GM19099 (cell line): ENCODE measurements around the gene METTL21C.

Experiments used
- POLR2A ChIP-seq: IDR thresholded peaks from 3 replicates; pipeline ENCODE4 v1.6.1; 2011; ENCODE audit warnings: low read depth; ENCODE audit not compliant: insufficient read length; ENCODE audit errors: extremely low read depth

Gene METTL21C

GRCh38 chr13:102651392-102651791, 43.5 kb downstream of the METTL21C start:
- no peak for TF ChIP-seq POLR2A

- no peak for TF ChIP-seq POLR2A
Observed at GRCh38 chr13:102650444-102650843, 44.4 kb downstream of the METTL21C start.

GRCh38 chr13:102648046-102648445, 46.8 kb downstream of the METTL21C start:
- TF ChIP-seq POLR2A, result no peak

- TF ChIP-seq POLR2A, result no peak
Observed at GRCh38 chr13:102645701-102646100, 49.1 kb downstream of the METTL21C start.

DNA sequence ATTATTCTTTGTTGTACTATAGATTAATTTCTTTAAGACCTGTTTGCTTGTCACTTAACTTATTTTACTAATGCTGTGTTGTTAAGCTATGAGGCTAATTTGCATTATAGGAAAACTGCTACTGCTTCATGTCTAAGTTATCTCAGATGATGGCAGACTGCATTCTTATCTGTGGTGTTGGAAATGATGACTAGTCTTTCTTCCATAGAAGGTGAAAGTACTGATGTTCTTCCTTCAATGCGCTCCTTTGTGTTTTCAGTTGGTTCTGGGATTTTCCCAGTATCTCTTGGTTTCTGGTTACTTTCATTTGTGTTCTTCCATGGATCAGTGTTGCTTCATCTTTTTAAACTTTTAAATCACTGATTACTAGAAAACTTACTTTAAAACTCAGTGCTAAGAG, 51.2 kb downstream of the METTL21C start:
- TF ChIP-seq POLR2A, result no peak

DNA sequence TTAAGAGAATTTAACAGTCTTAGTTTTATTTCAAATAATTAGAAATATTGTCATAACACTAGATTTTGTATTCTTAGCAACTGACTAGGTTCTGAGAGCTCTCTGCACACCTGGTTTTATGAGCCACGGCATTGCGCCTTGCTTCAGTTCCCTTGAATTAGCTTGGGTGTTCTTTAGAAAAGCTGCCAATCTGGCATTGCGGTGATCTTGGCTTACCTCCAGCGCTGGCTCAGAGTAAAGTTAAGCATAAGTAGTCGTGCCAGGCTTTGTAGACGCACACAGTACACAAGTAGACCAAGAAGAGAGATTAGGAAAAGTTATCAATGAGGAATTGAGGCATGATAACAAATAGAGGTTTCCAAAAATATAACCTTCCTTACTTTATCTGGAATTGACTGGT, 52.4 kb downstream of the METTL21C start:
- TF ChIP-seq POLR2A, result no peak

DNA sequence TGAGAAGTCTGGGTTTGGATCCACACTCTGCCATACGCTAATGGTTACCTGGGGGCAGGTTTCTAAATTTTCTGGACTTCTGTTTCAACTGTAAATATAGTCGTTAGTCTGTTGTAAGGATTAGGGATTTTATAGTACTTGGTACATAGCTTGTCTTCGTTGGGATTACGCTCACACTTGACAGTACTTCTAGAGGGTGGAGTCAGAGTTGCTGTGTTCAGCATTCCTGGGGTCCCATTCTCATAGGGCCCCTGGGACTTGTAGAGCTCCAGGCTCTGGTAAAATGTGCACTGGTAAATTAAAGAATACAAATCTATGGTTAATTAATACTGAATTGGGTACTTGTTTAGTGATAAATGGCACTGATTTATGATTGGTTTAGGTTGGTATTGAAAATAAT, 52.8 kb downstream of the METTL21C start:
- no peak for TF ChIP-seq POLR2A

DNA sequence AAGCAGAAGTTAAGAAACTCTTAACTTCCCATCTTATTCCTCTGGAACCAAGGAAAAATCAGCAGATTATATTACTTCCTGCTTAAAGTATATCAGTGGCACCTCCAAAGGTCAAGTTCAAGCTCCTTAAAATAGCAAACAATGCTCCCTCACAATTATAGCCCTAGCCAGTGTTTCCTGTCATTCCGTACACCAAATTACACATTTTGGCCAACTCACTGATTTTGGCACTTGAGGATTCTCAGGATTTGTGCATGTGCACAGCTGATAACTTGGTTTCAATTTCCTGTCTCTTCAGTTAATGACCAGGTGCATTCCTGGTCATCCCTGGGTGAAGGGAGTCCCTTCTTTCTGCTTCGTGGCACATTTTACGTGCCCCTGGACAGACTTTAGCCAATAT, 56.1 kb downstream of the METTL21C start:
- no peak for TF ChIP-seq POLR2A
